MM.1S (cell line): ENCODE results near the gene COL8A2.

Source experiments
- CTCF ChIP-seq: fragments of 300-600 bp; sonication (generic); IDR thresholded peaks from 2 replicates; pipeline ENCODE4 v1.5.1; 2016; ENCODE audit warnings: antibody characterized with exemption, low read length, mixed read lengths
- EZH2 ChIP-seq: fragments of 300-600 bp; sonication (generic); optimal IDR thresholded peaks from 2 replicates; pipeline ENCODE3; 2017; ENCODE audit warnings: low read depth, mild to moderate bottlenecking, antibody characterized with exemption, low read length, mixed read lengths
- EZH2phosphoT487 ChIP-seq: fragments of 300-600 bp; sonication (generic); IDR thresholded peaks from 2 replicates; pipeline ENCODE4 v1.6.1; 2018; ENCODE audit warnings: antibody characterized with exemption, low read length

GRCh38 chr1:36136535-36136934 lies 11.5 kb upstream of the COL8A2 start:
- no peak for TF ChIP-seq CTCF
- no peak for TF ChIP-seq EZH2
- TF ChIP-seq EZH2phosphoT487: no peak
